ENCODE results near the gene SLC39A7. TPM values are rescaled to one million over a fixed set of nuclear protein-coding genes. Genes with fewer than 3 reads are reported as not detected.

SLC39A7 gene
- total and polyA plus RNA-seq, 2 of the 13 experiments (the other 11 are each of a cell fraction or from before 2014, with no cell fraction given) = 142 to 229 TPM

DNA sequence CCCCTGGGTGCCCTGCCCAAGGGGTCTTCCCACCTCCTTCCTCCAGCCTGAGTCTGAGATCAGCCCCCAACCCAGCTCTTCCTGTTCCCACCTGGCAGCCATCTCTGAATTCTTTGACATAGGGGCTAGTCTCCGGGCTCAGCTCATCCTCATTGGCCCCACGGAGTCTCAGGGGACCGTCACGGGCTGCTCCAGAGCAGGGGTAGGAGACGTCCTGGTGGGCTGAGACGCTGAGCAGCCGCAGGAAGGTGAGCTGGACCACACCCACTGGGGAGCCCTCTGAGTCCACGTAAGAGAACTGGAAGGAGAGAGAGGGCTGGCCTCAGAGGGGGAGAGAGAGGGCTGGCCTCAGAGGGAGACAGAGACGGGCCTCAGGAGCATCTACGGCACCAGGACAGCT lies 36.5 kb upstream of the SLC39A7 start:
- POLR2A ChIA-PET = interaction anchor here (1.3 kb wide), 1 partner anchor 85 kb away, joined by 5 read pairs; no protein-coding TSS in a partner anchor
- Histone ChIP-seq H3K4me2 (ENCODE audit: low read depth, low read length) (no peak overlapping the region), H3K4me3 (replicated peaks in 1 of 3; ENCODE audit: insufficient read depth in 1 of 3, low read depth in 2 of 3, low read length in 3 of 3) (no peak overlapping the region), H3K36me3 (replicated peaks in 1 of 2; ENCODE audit: control insufficient read depth in 1 of 2, insufficient read depth in 2 of 2, low read length in 2 of 2) (no peaks in the 10 kb centered on the region), H3K27ac (ENCODE audit: extremely low read length, insufficient read depth, low read length) (no peak overlapping the region), H4K20me1 (ENCODE audit: insufficient read depth, low read length) (no peaks in the 10 kb centered on the region), H3K27me3 (ENCODE audit: control insufficient read depth in 1 of 2, insufficient read depth in 2 of 2, low read length in 2 of 2) (peaks cover 6 to 20% of the 10 kb centered on the region in 2 experiments; a peak in 4 of 5 replicates), H3K4me1 (ENCODE audit: insufficient read depth, low read length) (peaks cover 29% of the 10 kb centered on the region), H2AFZ (ENCODE audit: low read length) (no peak overlapping the region), H3K9ac (ENCODE audit: insufficient read depth, low read depth, low read length) (no peak overlapping the region), H3K79me2 (ENCODE audit: insufficient read depth, low read length) (no peaks in the 10 kb centered on the region), H3K9me3 (ENCODE audit: low read length) (no peaks in the 10 kb centered on the region)
- intact Hi-C loops (cut with micrococcal nuclease; ENCODE audit: unreplicated experiment) = no loop called here
- no peak for DNase-seq (ENCODE audit: low spot score)
- TF ChIP-seq NFYC (CRISPR knock-in tag; IDR thresholded peaks at IDR 0.05) (no peak), ZNF589 (CRISPR knock-in tag; conservative IDR thresholded peaks at IDR 0.05) (no peak), WIZ (CRISPR knock-in tag; IDR thresholded peaks at IDR 0.05) (no peak), CAMTA2 (CRISPR knock-in tag; IDR thresholded peaks at IDR 0.05; ENCODE audit: borderline replicate concordance) (no peak)
- CTCF ChIA-PET (ENCODE audit: low intra/inter-chr PET ratio, low total read pairs) = no interaction called here
- no peak for FAIRE-seq
- in situ Hi-C loops (cut with HindIII; ENCODE audit: extremely low pct_ligation_motif_present, low pct_unique_long_range_greater_than_20kb) = loop anchor here (5.0 to 10.0 kb wide), 2 partner anchors 83 to 149 kb away; no protein-coding TSS in a partner anchor
- 32% methylated on average over 10 of the region's 10 CpGs for WGBS (ENCODE audit: low lambda C conversion rate)
- BruUV-seq (replicated peaks) = no TSS peak
- ATAC-seq = no peak

DNA sequence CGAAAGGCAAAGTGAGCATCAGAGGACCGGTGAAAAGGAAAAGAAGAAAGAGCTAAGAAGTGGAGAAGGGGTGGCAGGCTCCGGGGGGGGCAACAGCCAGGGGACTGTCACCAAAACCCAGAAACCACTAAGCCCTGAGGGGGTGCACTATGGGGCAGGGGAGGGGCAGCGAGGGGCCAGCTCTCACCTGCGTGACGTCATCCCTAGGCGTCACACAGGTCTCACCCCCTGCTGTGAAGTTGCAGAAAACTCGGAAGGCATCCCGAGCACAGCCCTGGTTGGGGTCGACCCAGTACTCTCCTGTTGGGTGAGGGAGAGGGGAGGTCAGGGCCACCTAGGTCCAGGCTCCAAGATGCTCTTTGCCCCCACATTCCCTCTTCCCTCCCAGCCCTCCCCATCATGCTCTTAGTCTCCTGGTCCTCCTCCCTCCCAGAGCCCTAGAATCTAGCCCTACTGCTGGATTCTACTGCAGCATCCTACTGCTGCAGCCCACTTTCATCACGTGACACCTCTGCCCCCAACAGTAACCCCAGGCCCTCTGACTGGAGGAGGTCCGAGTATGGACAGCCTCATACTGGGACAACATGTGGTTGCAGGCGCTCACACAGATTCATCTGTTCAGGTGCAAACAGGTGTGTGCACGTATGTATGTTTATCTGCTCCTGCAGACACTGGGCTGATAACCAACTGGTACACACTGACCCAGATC lies 35.8 kb upstream of the SLC39A7 start:
- H2AFZ ChIP-seq (ENCODE audit: low read length) = no peak overlapping the region
- 48% methylated on average over 9 of the region's 14 CpGs for WGBS (ENCODE audit: low lambda C conversion rate)
- no peaks in the 10 kb centered on the region for H3K9me3 ChIP-seq (ENCODE audit: low read length)
- ATAC-seq (no peak), FAIRE-seq (no peak), DNase-seq (ENCODE audit: low spot score) (no peak)
- no peak overlapping the region for H3K9ac ChIP-seq (ENCODE audit: insufficient read depth, low read depth, low read length)
- intact Hi-C loops (cut with micrococcal nuclease; ENCODE audit: unreplicated experiment) = no loop called here
- no peak overlapping the region for H3K4me3 ChIP-seq (replicated peaks in 1 of 3; ENCODE audit: insufficient read depth in 1 of 3, low read depth in 2 of 3, low read length in 3 of 3)
- in situ Hi-C loops (cut with HindIII; ENCODE audit: extremely low pct_ligation_motif_present, low pct_unique_long_range_greater_than_20kb) = loop anchor here (5.0 to 10.0 kb wide), 2 partner anchors 82 to 150 kb away; no protein-coding TSS in a partner anchor
- H3K79me2 ChIP-seq (ENCODE audit: insufficient read depth, low read length) = no peaks in the 10 kb centered on the region
- TF ChIP-seq HMG20A (CRISPR knock-in tag; IDR thresholded peaks at IDR 0.05; ENCODE audit: borderline replicate concordance) (no peak), ATF7 (IDR thresholded peaks at IDR 0.05) (peak; percentile 95), ATF7 (CRISPR knock-in tag; IDR thresholded peaks at IDR 0.05) (no peak), CREB1 (IDR thresholded peaks at IDR 0.05) (peak; percentile 96), CREB1 (CRISPR knock-in tag; IDR thresholded peaks at IDR 0.05) (no peak), RAD51 (IDR thresholded peaks at IDR 0.05; ENCODE audit: borderline replicate concordance) (peak; percentile 79)
- TF ChIP-seq, protein P1, sequence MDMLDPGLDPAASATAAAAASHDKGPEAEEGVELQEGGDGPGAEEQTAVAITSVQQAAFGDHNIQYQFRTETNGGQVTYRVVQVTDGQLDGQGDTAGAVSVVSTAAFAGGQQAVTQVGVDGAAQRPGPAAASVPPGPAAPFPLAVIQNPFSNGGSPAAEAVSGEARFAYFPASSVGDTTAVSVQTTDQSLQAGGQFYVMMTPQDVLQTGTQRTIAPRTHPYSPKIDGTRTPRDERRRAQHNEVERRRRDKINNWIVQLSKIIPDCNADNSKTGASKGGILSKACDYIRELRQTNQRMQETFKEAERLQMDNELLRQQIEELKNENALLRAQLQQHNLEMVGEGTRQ (IDR thresholded peaks at IDR 0.05; ENCODE audit: low read depth, low read length) = peak; percentile 56; the same call in 1 of the 2 replicates
- TF ChIP-seq, protein P1 (CRISPR knock-in tag; IDR thresholded peaks at IDR 0.05; ENCODE audit: borderline replicate concordance) = no peak
- TF ChIP-seq, protein P2, sequence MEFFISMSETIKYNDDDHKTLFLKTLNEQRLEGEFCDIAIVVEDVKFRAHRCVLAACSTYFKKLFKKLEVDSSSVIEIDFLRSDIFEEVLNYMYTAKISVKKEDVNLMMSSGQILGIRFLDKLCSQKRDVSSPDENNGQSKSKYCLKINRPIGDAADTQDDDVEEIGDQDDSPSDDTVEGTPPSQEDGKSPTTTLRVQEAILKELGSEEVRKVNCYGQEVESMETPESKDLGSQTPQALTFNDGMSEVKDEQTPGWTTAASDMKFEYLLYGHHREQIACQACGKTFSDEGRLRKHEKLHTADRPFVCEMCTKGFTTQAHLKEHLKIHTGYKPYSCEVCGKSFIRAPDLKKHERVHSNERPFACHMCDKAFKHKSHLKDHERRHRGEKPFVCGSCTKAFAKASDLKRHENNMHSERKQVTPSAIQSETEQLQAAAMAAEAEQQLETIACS (CRISPR knock-in tag; IDR thresholded peaks at IDR 0.05) = no peak
- no peaks in the 10 kb centered on the region for H3K36me3 ChIP-seq (replicated peaks in 1 of 2; ENCODE audit: control insufficient read depth in 1 of 2, insufficient read depth in 2 of 2, low read length in 2 of 2)
- no TSS peak for BruUV-seq (replicated peaks)
- CTCF ChIA-PET (ENCODE audit: low intra/inter-chr PET ratio, low total read pairs) = no interaction called here
- H3K4me2 ChIP-seq (ENCODE audit: low read depth, low read length) = no peak overlapping the region
- H3K27me3 ChIP-seq (ENCODE audit: control insufficient read depth in 1 of 2, insufficient read depth in 2 of 2, low read length in 2 of 2) = peaks cover 6 to 23% of the 10 kb centered on the region in 2 experiments; a peak in 4 of 5 replicates
- no peak overlapping the region for H3K27ac ChIP-seq (ENCODE audit: extremely low read length, insufficient read depth, low read length)
- no peaks in the 10 kb centered on the region for H4K20me1 ChIP-seq (ENCODE audit: insufficient read depth, low read length)
- peaks cover 23% of the 10 kb centered on the region for H3K4me1 ChIP-seq (ENCODE audit: insufficient read depth, low read length)
- POLR2A ChIA-PET = interaction anchor here (1.3 kb wide), 1 partner anchor 84 kb away, joined by 5 read pairs; no protein-coding TSS in a partner anchor
